ENCODE results near the gene SPAG4.

GRCh38 chr20:35626386-35627001 is 10.9 kb downstream of the SPAG4 start:
- no peak for TF ChIP-seq EP300 (conservative IDR thresholded peaks at IDR 0.05; ENCODE audit: poor library complexity, severe bottlenecking)
- no peak for TF ChIP-seq CTCF (IDR thresholded peaks at IDR 0.05; ENCODE audit: poor library complexity, severe bottlenecking)
- no peak for TF ChIP-seq RAD21 (conservative IDR thresholded peaks at IDR 0.05)
